ENCODE data around the gene MTA1. TPM values are rescaled to one million over a fixed set of nuclear protein-coding genes. Genes with fewer than 3 reads are reported as not detected.

The MTA1 gene
- total RNA-seq, 2 experiments from 2014 or later = 103 to 217 TPM

DNA sequence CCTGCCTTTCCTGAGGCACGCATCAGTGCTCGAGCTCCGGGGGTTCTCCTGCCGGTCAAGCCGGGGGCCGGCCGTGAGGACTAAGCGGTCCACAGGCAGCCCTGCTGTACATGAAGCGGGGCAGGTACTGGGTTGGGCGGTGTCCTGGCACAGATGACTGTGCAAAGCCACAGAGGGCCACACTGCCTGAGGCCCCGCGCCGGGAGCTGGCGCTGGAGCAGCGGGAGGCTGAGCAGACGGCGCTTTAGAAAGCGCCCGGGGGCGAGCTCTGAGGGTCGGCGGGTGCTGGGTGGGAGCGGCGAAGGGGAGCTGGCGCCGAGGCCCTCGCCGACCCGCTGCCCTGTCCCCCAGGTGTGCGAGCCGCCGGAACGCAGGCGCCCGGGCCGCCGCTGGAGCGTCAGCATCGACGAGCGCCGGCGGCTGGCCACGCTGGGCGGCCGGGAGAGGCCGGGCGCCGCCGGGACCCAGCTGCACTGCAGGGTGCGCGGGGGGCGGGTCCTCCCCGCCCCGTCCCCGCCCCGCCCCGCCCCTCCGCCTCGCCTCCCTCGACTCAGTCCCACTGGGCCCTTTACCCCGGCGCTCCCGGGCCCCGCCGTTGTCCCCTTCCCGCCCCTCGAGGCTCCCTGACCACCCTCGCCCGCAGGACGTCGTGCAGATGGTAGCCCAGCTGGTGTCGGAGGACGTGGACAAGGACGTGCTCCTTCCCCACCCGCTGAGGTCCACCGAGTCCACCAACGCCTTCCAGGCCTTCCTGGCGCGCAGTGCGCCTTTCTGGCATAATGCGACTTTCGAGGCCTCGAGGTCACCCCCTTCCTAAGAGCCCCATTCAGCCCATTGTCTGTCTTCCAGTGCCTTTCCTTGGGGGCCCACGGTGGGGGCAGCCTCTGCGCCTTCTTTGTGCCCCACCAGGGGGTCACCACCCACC lies 8.3 kb upstream of the MTA1 start:
- no peak overlapping the region for H3K4me3 ChIP-seq (ENCODE audit: low read depth, low read length, poor library complexity, severe bottlenecking)
- TF ChIP-seq EZH2phosphoT487 (IDR thresholded peaks at IDR 0.05; ENCODE audit: borderline replicate concordance, low read depth, low read length) = no peak
- TF ChIP-seq, protein P1, sequence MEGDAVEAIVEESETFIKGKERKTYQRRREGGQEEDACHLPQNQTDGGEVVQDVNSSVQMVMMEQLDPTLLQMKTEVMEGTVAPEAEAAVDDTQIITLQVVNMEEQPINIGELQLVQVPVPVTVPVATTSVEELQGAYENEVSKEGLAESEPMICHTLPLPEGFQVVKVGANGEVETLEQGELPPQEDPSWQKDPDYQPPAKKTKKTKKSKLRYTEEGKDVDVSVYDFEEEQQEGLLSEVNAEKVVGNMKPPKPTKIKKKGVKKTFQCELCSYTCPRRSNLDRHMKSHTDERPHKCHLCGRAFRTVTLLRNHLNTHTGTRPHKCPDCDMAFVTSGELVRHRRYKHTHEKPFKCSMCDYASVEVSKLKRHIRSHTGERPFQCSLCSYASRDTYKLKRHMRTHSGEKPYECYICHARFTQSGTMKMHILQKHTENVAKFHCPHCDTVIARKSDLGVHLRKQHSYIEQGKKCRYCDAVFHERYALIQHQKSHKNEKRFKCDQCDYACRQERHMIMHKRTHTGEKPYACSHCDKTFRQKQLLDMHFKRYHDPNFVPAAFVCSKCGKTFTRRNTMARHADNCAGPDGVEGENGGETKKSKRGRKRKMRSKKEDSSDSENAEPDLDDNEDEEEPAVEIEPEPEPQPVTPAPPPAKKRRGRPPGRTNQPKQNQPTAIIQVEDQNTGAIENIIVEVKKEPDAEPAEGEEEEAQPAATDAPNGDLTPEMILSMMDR (conservative IDR thresholded peaks at IDR 0.05; ENCODE audit: low read length) = no peak
- H3K79me2 ChIP-seq (ENCODE audit: insufficient read depth, low read depth, low read length) = no peaks in the 10 kb centered on the region
- no peaks in the 10 kb centered on the region for H3K36me3 ChIP-seq (ENCODE audit: insufficient read depth, low read length)
- no peaks in the 10 kb centered on the region for H4K20me1 ChIP-seq (ENCODE audit: insufficient read depth, low read length)
- no peak for DNase-seq (ENCODE audit: low spot score)
- intact Hi-C loops (cut with micrococcal nuclease; ENCODE audit: unreplicated experiment) = no loop called here
- peak overlapping the region; percentile 22; the same call in 1 of the 2 replicates for H3K4me2 ChIP-seq (ENCODE audit: low read length)
- H3K9me3 ChIP-seq (ENCODE audit: low read length) = no peaks in the 10 kb centered on the region
- H3K9me2 ChIP-seq (ENCODE audit: insufficient read depth, low read length) = no peaks in the 10 kb centered on the region
- no peak overlapping the region for H3K27ac ChIP-seq (ENCODE audit: low read depth, low read length, poor library complexity, severe bottlenecking)
- H2AFZ ChIP-seq (ENCODE audit: low read length) = no peak overlapping the region
- no TSS peak for BruUV-seq (replicated peaks)
- CTCF ChIA-PET (ENCODE audit: unreplicated experiment) = no interaction called here
- POLR2A ChIA-PET = no interaction called here
- H3K4me1 ChIP-seq (ENCODE audit: insufficient read depth, low read length, poor library complexity, severe bottlenecking) = peaks cover 7% of the 10 kb centered on the region

GRCh38 chr14:105411985-105412770 lies 7.4 kb upstream of the MTA1 start:
- H4K20me1 ChIP-seq (ENCODE audit: insufficient read depth, low read length) = no peaks in the 10 kb centered on the region
- CTCF ChIA-PET (ENCODE audit: unreplicated experiment) = no interaction called here
- POLR2A ChIA-PET = no interaction called here

More at GRCh38 chr14:105411985-105412770, 7.4 kb upstream of the MTA1 start:
- no TSS peak for BruUV-seq (replicated peaks)
- H2AFZ ChIP-seq (ENCODE audit: low read length) = no peak overlapping the region
- no peaks in the 10 kb centered on the region for H3K9me3 ChIP-seq (ENCODE audit: low read length)
- no peak overlapping the region for H3K4me2 ChIP-seq (ENCODE audit: low read length)
- no peaks in the 10 kb centered on the region for H3K36me3 ChIP-seq (ENCODE audit: insufficient read depth, low read length)
- DNase-seq (ENCODE audit: low spot score) = no peak
- H3K4me3 ChIP-seq (ENCODE audit: low read depth, low read length, poor library complexity, severe bottlenecking) = no peak overlapping the region
- TF ChIP-seq EZH2phosphoT487 (IDR thresholded peaks at IDR 0.05; ENCODE audit: borderline replicate concordance, low read depth, low read length) = no peak
- TF ChIP-seq, protein P1 (conservative IDR thresholded peaks at IDR 0.05; ENCODE audit: low read length) = no peak
- H3K4me1 ChIP-seq (ENCODE audit: insufficient read depth, low read length, poor library complexity, severe bottlenecking) = peaks cover 7% of the 10 kb centered on the region
- no peak overlapping the region for H3K27ac ChIP-seq (ENCODE audit: low read depth, low read length, poor library complexity, severe bottlenecking)
- no peaks in the 10 kb centered on the region for H3K9me2 ChIP-seq (ENCODE audit: insufficient read depth, low read length)
- no peaks in the 10 kb centered on the region for H3K79me2 ChIP-seq (ENCODE audit: insufficient read depth, low read depth, low read length)
- intact Hi-C loops (cut with micrococcal nuclease; ENCODE audit: unreplicated experiment) = no loop called here

Data from OCI-LY7 (cell line).